ENCODE results near the gene PNPLA2. TPM values are rescaled to one million over a fixed set of nuclear protein-coding genes. Genes with fewer than 3 reads are reported as not detected.

Gene PNPLA2
- total RNA-seq, 2 experiments from 2014 or later = 19.8 to 41.2 TPM

DNA sequence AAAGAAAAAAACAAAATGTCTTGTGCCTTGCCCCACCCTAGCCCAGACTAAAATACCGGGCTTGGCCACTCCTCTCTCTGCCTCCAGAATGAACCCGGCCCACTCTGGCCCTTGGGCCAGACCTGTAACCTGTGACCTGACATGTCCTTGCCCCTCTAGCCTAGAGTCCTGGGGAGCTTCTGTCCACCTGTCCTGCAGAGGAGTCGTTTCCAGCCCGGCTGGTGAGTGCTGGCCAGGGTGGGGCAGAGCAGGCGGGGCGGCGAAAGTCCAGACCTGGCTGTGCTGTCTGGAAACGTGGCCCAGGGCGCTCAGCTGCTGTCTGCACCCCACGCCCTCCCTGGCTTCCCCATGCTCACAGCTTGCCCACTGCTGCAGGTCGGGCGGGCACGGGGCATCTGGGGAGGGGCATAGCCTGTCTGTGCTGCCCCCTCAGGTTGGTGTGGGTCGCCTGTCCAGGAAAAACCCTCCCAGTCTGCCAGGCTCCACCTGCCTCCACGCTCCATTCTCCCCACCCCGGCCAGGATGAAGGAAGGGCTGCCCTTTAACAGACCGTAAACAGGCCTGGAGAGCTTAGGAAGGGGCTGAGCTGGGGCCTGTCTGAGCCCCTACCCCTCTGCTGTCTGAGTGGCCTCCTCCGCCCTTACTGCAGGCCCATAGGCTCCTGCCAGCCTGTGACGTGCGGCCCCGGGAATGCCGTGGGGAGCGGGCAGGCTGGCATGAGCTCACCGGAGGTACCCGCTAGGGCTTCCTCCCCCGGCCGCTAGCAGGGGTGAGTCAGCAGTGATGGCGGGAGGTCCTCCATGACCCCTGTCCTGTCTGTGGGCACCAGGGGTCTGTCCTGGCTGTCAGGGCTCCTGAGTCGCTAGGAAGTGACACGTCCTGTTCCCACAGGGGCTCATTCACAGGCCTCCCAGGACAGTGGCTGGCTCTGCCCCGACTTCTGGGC is 15.9 kb downstream of the PNPLA2 start:
- H3K27ac ChIP-seq (ENCODE audit: low read depth, low read length, poor library complexity, severe bottlenecking) = no peak overlapping the region
- ChIA-PET POLR2A (no interaction called here), CTCF (ENCODE audit: unreplicated experiment) (no interaction called here)
- no peak overlapping the region for H3K4me2 ChIP-seq (ENCODE audit: low read length)
- no peak overlapping the region for H3K4me3 ChIP-seq (ENCODE audit: low read depth, low read length, poor library complexity, severe bottlenecking)
- intact Hi-C loops (cut with micrococcal nuclease; ENCODE audit: unreplicated experiment) = no loop called here
- H3K36me3 ChIP-seq (ENCODE audit: insufficient read depth, low read length) = peaks cover 21% of the 10 kb centered on the region
- peaks cover 12% of the 10 kb centered on the region for H3K4me1 ChIP-seq (ENCODE audit: insufficient read depth, low read length, poor library complexity, severe bottlenecking)
- DNase-seq (ENCODE audit: low spot score) = no peak
- no peaks in the 10 kb centered on the region for H3K9me2 ChIP-seq (ENCODE audit: insufficient read depth, low read length)
- H4K20me1 ChIP-seq (ENCODE audit: insufficient read depth, low read length) = 0 out of 2 replicates have a peak, but pooled peaks cover 3% of the 10 kb centered on the region
- no peaks in the 10 kb centered on the region for H3K9me3 ChIP-seq (ENCODE audit: low read length)
- no peak overlapping the region for H2AFZ ChIP-seq (ENCODE audit: low read length)
- TF ChIP-seq EZH2phosphoT487 (IDR thresholded peaks at IDR 0.05; ENCODE audit: borderline replicate concordance, low read depth, low read length) = no peak
- TF ChIP-seq, protein P1, sequence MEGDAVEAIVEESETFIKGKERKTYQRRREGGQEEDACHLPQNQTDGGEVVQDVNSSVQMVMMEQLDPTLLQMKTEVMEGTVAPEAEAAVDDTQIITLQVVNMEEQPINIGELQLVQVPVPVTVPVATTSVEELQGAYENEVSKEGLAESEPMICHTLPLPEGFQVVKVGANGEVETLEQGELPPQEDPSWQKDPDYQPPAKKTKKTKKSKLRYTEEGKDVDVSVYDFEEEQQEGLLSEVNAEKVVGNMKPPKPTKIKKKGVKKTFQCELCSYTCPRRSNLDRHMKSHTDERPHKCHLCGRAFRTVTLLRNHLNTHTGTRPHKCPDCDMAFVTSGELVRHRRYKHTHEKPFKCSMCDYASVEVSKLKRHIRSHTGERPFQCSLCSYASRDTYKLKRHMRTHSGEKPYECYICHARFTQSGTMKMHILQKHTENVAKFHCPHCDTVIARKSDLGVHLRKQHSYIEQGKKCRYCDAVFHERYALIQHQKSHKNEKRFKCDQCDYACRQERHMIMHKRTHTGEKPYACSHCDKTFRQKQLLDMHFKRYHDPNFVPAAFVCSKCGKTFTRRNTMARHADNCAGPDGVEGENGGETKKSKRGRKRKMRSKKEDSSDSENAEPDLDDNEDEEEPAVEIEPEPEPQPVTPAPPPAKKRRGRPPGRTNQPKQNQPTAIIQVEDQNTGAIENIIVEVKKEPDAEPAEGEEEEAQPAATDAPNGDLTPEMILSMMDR (conservative IDR thresholded peaks at IDR 0.05; ENCODE audit: low read length) = no peak
- no peaks in the 10 kb centered on the region for H3K79me2 ChIP-seq (ENCODE audit: insufficient read depth, low read depth, low read length)
- no TSS peak for BruUV-seq (replicated peaks)

- no peak overlapping the region for H3K4me2 ChIP-seq (ENCODE audit: low read length)
- H4K20me1 ChIP-seq (ENCODE audit: insufficient read depth, low read length) = peaks cover 11% of the 10 kb centered on the region; the same call in 1 of the 2 replicates
- BruUV-seq (replicated peaks) = no TSS peak
- peaks cover 8% of the 10 kb centered on the region; the same call in 1 of the 2 replicates for H3K79me2 ChIP-seq (ENCODE audit: insufficient read depth, low read depth, low read length)
- H3K27ac ChIP-seq (ENCODE audit: low read depth, low read length, poor library complexity, severe bottlenecking) = no peak overlapping the region
- H3K4me3 ChIP-seq (ENCODE audit: low read depth, low read length, poor library complexity, severe bottlenecking) = no peak overlapping the region
- H3K9me3 ChIP-seq (ENCODE audit: low read length) = no peaks in the 10 kb centered on the region
- no peaks in the 10 kb centered on the region for H3K9me2 ChIP-seq (ENCODE audit: insufficient read depth, low read length)
- TF ChIP-seq, protein P1 (conservative IDR thresholded peaks at IDR 0.05; ENCODE audit: low read length) = no peak
- no peak for TF ChIP-seq EZH2phosphoT487 (IDR thresholded peaks at IDR 0.05; ENCODE audit: borderline replicate concordance, low read depth, low read length)
- intact Hi-C loops (cut with micrococcal nuclease; ENCODE audit: unreplicated experiment) = no loop called here
- CTCF ChIA-PET (ENCODE audit: unreplicated experiment) = no interaction called here
- peaks cover 7% of the 10 kb centered on the region for H3K4me1 ChIP-seq (ENCODE audit: insufficient read depth, low read length, poor library complexity, severe bottlenecking)
- no peak overlapping the region for H2AFZ ChIP-seq (ENCODE audit: low read length)
- H3K36me3 ChIP-seq (ENCODE audit: insufficient read depth, low read length) = peaks cover 33% of the 10 kb centered on the region
- POLR2A ChIA-PET = no interaction called here
- no peak for DNase-seq (ENCODE audit: low spot score)
Observed at GRCh38 chr11:836274-836673, 17.6 kb downstream of the PNPLA2 start.

DNA sequence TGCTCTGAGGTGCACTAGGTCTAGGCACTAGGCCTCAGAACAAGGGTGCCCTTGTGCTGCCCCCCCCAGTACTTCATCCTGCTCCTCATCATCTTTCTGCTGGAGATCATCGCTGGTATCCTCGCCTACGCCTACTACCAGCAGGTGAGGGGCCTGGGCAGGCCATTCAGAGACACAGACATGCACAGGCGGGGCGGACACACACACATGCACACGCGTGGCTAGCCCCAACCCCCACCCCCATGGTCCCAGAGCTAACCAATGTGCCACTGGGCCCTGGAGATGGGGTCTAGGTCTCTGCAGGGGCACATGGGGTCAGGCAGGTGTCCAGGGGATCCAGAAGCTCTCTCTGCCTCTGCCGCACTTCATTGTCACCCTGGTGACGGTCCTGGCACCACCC is 18.0 kb downstream of the PNPLA2 start:
- Histone ChIP-seq H3K79me2 (ENCODE audit: insufficient read depth, low read depth, low read length) (peaks cover 12% of the 10 kb centered on the region), H3K36me3 (ENCODE audit: insufficient read depth, low read length) (peaks cover 33% of the 10 kb centered on the region), H4K20me1 (ENCODE audit: insufficient read depth, low read length) (peaks cover 12% of the 10 kb centered on the region; the same call in 1 of the 2 replicates), H3K9me3 (ENCODE audit: low read length) (no peaks in the 10 kb centered on the region), H3K9me2 (ENCODE audit: insufficient read depth, low read length) (no peaks in the 10 kb centered on the region), H3K27ac (ENCODE audit: low read depth, low read length, poor library complexity, severe bottlenecking) (no peak overlapping the region), H3K4me1 (ENCODE audit: insufficient read depth, low read length, poor library complexity, severe bottlenecking) (peaks cover 10% of the 10 kb centered on the region), H2AFZ (ENCODE audit: low read length) (no peak overlapping the region), H3K4me2 (ENCODE audit: low read length) (no peak overlapping the region), H3K4me3 (ENCODE audit: low read depth, low read length, poor library complexity, severe bottlenecking) (no peak overlapping the region)
- intact Hi-C loops (cut with micrococcal nuclease; ENCODE audit: unreplicated experiment) = no loop called here
- no peak for TF ChIP-seq EZH2phosphoT487 (IDR thresholded peaks at IDR 0.05; ENCODE audit: borderline replicate concordance, low read depth, low read length)
- TF ChIP-seq, protein P1 (conservative IDR thresholded peaks at IDR 0.05; ENCODE audit: low read length) = no peak
- BruUV-seq (replicated peaks) = no TSS peak
- DNase-seq (ENCODE audit: low spot score) = no peak
- POLR2A ChIA-PET = no interaction called here
- CTCF ChIA-PET (ENCODE audit: unreplicated experiment) = no interaction called here
